B cell (primary cell): ENCODE results near the gene RBM20. TPM values are rescaled to one million over a fixed set of nuclear protein-coding genes. Genes with fewer than 3 reads are reported as not detected.

Experiments
- ATAC-seq: fragments of 200-7000 bp; cut with Tn5 transposase; one replicate; pipeline ENCODE4 v1.10.0; 2021; ENCODE audit warnings: low read depth, mild to moderate bottlenecking, moderate number of reproducible peaks, moderate library complexity
- CTCF ChIA-PET: fragments of 350-600 bp; sonication (Branson Sonifier 250); formaldehyde crosslinking; loops from one replicate; lab custom pipeline; 2021; ENCODE audit warnings: antibody characterized with exemption, inconsistent platforms; lab: Charles Lee
- POLR2A ChIA-PET: fragments of 350-600 bp; sonication (Branson Sonifier 250); formaldehyde crosslinking; loops from one replicate; lab custom pipeline; 2021; ENCODE audit warnings: antibody characterized with exemption; lab: Charles Lee
- DNase-seq: peaks from one replicate; pipeline ENCODE4 v3.0.0; 2013
- H2AFZ ChIP-seq: 2 replicates; pipeline ENCODE4 v1.6.1; 2012; ENCODE audit warnings: mild to moderate bottlenecking, low read depth, low read length; ENCODE audit not compliant: insufficient read depth, poor library complexity, severe bottlenecking
- H3K27ac ChIP-seq, 2 donors: 1 replicate in 1 of 2; 2 replicates in 1 of 2; pipeline ENCODE4 v1.5.1; 2012 to 2013; ENCODE audit warnings: low read length in 2 of 2, mild to moderate bottlenecking in 2 of 2, moderate library complexity in 1 of 2
- H3K27me3 ChIP-seq, 4 experiments: fragments of 200-600 bp in 1 of 4; sonication (generic) in 1 of 4; replicated peaks in 1 of 4; 1 replicate in 2 of 4; 2 replicates in 2 of 4; pipeline versions ENCODE4 v1.6.1 to v1.7.0; 2013 to 2016; ENCODE audit warnings: low read length in 3 of 4, mild to moderate bottlenecking in 2 of 4, mixed read lengths in 1 of 4, moderate library complexity in 1 of 4; ENCODE audit not compliant: insufficient read depth in 4 of 4, control insufficient read depth in 3 of 4; ENCODE audit errors: control extremely low read depth in 1 of 4
- H3K36me3 ChIP-seq, 2 experiments: replicated peaks in 1 of 2; 1 replicate in 1 of 2; 2 replicates in 1 of 2; pipeline versions ENCODE4 v1.6.1 to v1.7.1; 2013; ENCODE audit warnings: low read length in 1 of 2; ENCODE audit not compliant: insufficient read depth in 2 of 2, control insufficient read depth in 1 of 2; ENCODE audit errors: control extremely low read depth in 1 of 2, extremely low read depth in 1 of 2
- H3K4me1 ChIP-seq, 2 donors: fragments of 200-600 bp in 1 of 2; sonication (generic) in 1 of 2; 1 replicate in 1 of 2; 2 replicates in 1 of 2; pipeline versions ENCODE4 v1.5.1 to v1.6.1; 2013 to 2017; ENCODE audit warnings: low read length in 2 of 2; ENCODE audit not compliant: control insufficient read depth in 2 of 2, insufficient read depth in 2 of 2
- H3K4me2 ChIP-seq: replicated peaks from 2 replicates; pipeline ENCODE3; 2012; ENCODE audit warnings: mild to moderate bottlenecking, low read depth, low read length; ENCODE audit not compliant: poor library complexity, severe bottlenecking
- H3K4me3 ChIP-seq, 5 experiments: fragments of 200-600 bp in 1 of 5; sonication (generic) in 1 of 5; 1 replicate in 3 of 5; 2 replicates in 2 of 5; pipeline versions ENCODE4 v1.5.1 to v1.7.0; 2011 to 2016; ENCODE audit warnings: low read length in 4 of 5, mild to moderate bottlenecking in 4 of 5, low read depth in 2 of 5, control low read depth in 1 of 5, moderate library complexity in 1 of 5; ENCODE audit not compliant: insufficient read depth in 1 of 5; ENCODE audit errors: control extremely low read depth in 1 of 5, extremely low read depth in 1 of 5
- H3K79me2 ChIP-seq: fragments of 200-600 bp; sonication (generic); one replicate; pipeline ENCODE4 v1.6.0; 2016; ENCODE audit warnings: low read length; ENCODE audit not compliant: control insufficient read depth, insufficient read depth
- H3K9ac ChIP-seq: fragments of 200-600 bp; sonication (generic); 2 replicates; pipeline ENCODE4 v1.6.1; 2017; ENCODE audit warnings: mild to moderate bottlenecking, low read length, moderate library complexity
- H3K9me3 ChIP-seq, 3 donors: one replicate each; pipeline versions ENCODE4 v1.6.1 to v1.7.1; 2013; ENCODE audit warnings: low read length in 2 of 3; ENCODE audit not compliant: control insufficient read depth in 2 of 3, insufficient read depth in 1 of 3; ENCODE audit errors: control extremely low read depth in 1 of 3
- H4K20me1 ChIP-seq: 2 replicates; pipeline ENCODE4 v1.6.0; 2012; ENCODE audit warnings: mild to moderate bottlenecking, low read length; ENCODE audit not compliant: insufficient read depth, control insufficient read depth, poor library complexity, severe bottlenecking
- H3K27ac Mint-ChIP-seq: one replicate; pipeline ENCODE4 v1.8.0; 2021; ENCODE audit warnings: mixed read lengths
- H3K27me3 Mint-ChIP-seq: one replicate; pipeline ENCODE4 v1.8.0; 2021; ENCODE audit warnings: mixed read lengths
- H3K4me1 Mint-ChIP-seq: one replicate; pipeline ENCODE4 v1.8.0; 2021; ENCODE audit warnings: mixed read lengths
- H3K4me3 Mint-ChIP-seq: one replicate; pipeline ENCODE4 v1.8.0; 2021; ENCODE audit warnings: mixed read lengths
- H3K9me3 Mint-ChIP-seq: one replicate; pipeline ENCODE4 v1.8.0; 2022; ENCODE audit warnings: mixed read lengths; ENCODE audit not compliant: insufficient read depth
- CTCF ChIP-seq: fragments of 200-600 bp; IDR thresholded peaks from one replicate; pipeline ENCODE4 v1.8.0; 2022; ENCODE audit warnings: antibody characterized with exemption, mild to moderate bottlenecking
- EZH2 ChIP-seq: IDR thresholded peaks from 2 replicates; pipeline ENCODE4 v1.6.1; 2012; ENCODE audit warnings: borderline replicate concordance, low read depth, mild to moderate bottlenecking, moderate library complexity, low read length; ENCODE audit not compliant: insufficient read depth, poor library complexity, severe bottlenecking
- WGBS: methylation state at CpG from one replicate; pipeline ENCODE4 v1.1.5; 2013; ENCODE audit warnings: missing lambda C conversion rate; ENCODE audit not compliant: insufficient coverage; 5-methylcytosine and 5-hydroxymethylcytosine counted together
- intact Hi-C: fragments of 100-400 bp; cut with micrococcal nuclease; formaldehyde crosslinking; loops from one replicate; pipeline ENCODE4 v1.10.0; 2022
- polyA plus RNA-seq: library from polyadenylated mRNA; depleted of rRNA; stranded (reverse); fragments of >200 nt; gene quantifications from 2 replicates; pipeline ENCODE4 v1.2.3, GENCODE V29; 2012
- total RNA-seq, 2 donors: library from RNA; stranded (reverse); fragments of 120-200 nt in 1 of 2; gene quantifications; 1 replicate in 1 of 2; 2 replicates in 1 of 2; pipeline versions ENCODE4 v1.2.3 to v1.2.4, GENCODE V29; 2013 to 2022

Gene RBM20
- total and polyA plus RNA-seq, 2 donors (not counting 1 experiment from before 2014, with no cell fraction given), result not detected

DNA sequence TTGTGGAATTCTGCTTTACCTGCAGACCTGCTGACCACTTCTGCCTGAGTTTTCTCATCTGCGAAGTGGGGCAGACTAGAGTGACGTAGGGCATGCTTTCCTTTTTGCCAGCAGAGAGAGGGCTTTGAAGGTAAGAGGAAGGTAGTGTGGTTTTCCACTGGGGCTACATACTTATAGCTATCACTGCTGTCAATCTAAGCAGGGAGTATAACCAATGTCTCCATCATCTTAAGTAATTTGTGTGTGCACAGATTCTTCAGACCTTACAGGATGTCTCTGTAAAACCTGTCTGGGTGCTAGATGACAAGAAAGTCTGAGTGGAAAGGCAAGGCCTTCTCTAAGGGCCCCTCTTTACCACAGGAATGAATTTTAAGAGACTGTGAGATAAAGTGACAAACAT, 106.8 kb downstream of the RBM20 start:
- peaks cover 3% of the 10 kb centered on the region for H3K4me1 Mint-ChIP-seq
- intact Hi-C loops, result no loop called here
- Histone ChIP-seq H3K4me2 (no peak overlapping the region), H3K9ac (no peak overlapping the region), H3K36me3 (no peaks in the 10 kb centered on the region), H3K4me3 (no peak overlapping the region), H3K9me3 (peaks cover 0 to 4% (median 0%) of the 10 kb centered on the region in 3 donors), H3K27me3 (no peaks in the 10 kb centered on the region), H3K79me2 (peaks cover 3% of the 10 kb centered on the region), H4K20me1 (no peaks in the 10 kb centered on the region), H2AFZ (no peak overlapping the region), H3K27ac (no peak overlapping the region), H3K4me1 (peaks cover 0 to 6% of the 10 kb centered on the region in 2 donors)
- WGBS, result 100% methylated on average over 2 of the region's 2 CpGs
- no peak overlapping the region for H3K4me3 Mint-ChIP-seq
- no peaks in the 10 kb centered on the region for H3K27me3 Mint-ChIP-seq
- no peak overlapping the region for H3K27ac Mint-ChIP-seq
- ChIA-PET POLR2A (no interaction called here), CTCF (interaction anchor here (0.7 to 1.8 kb wide), 4 partner anchors 11 to 150 kb away, joined by 3 to 6 read pairs (median 4); no protein-coding TSS in a partner anchor)
- DNase-seq (no peak), ATAC-seq (no peak)
- H3K9me3 Mint-ChIP-seq, result peaks cover 3% of the 10 kb centered on the region
- no peak for TF ChIP-seq CTCF
- TF ChIP-seq EZH2, result no peak

GRCh38 chr10:110751850-110752249, 107.7 kb downstream of the RBM20 start:
- WGBS, result 33% methylated on average over 3 of the region's 6 CpGs
- Histone ChIP-seq H3K4me3 (no peak overlapping the region), H3K36me3 (no peaks in the 10 kb centered on the region), H3K9ac (no peak overlapping the region), H3K79me2 (no peaks in the 10 kb centered on the region), H3K27ac (no peak overlapping the region), H3K4me1 (no peaks in the 10 kb centered on the region), H3K4me2 (no peak overlapping the region), H4K20me1 (no peaks in the 10 kb centered on the region), H3K9me3 (peaks cover 0 to 4% (median 0%) of the 10 kb centered on the region in 3 donors), H3K27me3 (no peaks in the 10 kb centered on the region), H2AFZ (no peak overlapping the region)
- intact Hi-C loops, result no loop called here
- ChIA-PET CTCF (no interaction called here), POLR2A (no interaction called here)
- Mint-ChIP-seq H3K27me3 (no peaks in the 10 kb centered on the region), H3K27ac (no peak overlapping the region), H3K4me3 (no peak overlapping the region), H3K9me3 (peaks cover 3% of the 10 kb centered on the region), H3K4me1 (peaks cover 2% of the 10 kb centered on the region)
- TF ChIP-seq CTCF, result no peak
- TF ChIP-seq EZH2, result no peak
- no peak for DNase-seq
- ATAC-seq, result no peak
